ENCODE measurements around the gene HBQ1.
"Not testable (repeated sequence)": the region's sequence is repeated elsewhere in the genome, so short reads cannot be mapped to it uniquely, and the experiment has no call there.

HBQ1 gene

DNA sequence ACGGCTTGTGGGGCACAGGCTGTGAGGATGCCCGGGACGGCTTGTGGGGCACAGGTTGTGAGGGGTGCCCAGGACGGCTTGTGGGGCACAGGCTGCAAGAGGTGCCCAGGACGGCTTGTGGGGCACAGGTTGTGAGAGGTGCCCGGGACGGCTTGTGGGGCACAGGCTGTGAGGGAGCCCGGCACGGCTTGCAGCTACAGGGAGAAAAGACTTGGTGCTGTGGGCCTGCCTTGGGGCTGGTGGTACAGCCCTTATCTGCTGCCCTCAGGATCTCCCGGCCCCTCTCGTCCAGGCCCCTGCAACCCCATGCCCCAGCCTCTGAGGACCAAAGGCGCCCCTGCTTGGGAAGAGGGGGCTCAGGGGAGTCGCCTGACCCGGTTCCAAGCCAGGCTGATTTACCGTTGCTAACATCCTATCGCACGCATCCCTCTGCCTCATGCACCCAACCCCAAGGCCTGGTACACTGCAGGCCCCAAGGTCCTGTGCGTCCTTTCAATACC, 19.5 kb upstream of the HBQ1 start:
- DNase-seq (ENCODE audit: low read depth) = no peak

DNA sequence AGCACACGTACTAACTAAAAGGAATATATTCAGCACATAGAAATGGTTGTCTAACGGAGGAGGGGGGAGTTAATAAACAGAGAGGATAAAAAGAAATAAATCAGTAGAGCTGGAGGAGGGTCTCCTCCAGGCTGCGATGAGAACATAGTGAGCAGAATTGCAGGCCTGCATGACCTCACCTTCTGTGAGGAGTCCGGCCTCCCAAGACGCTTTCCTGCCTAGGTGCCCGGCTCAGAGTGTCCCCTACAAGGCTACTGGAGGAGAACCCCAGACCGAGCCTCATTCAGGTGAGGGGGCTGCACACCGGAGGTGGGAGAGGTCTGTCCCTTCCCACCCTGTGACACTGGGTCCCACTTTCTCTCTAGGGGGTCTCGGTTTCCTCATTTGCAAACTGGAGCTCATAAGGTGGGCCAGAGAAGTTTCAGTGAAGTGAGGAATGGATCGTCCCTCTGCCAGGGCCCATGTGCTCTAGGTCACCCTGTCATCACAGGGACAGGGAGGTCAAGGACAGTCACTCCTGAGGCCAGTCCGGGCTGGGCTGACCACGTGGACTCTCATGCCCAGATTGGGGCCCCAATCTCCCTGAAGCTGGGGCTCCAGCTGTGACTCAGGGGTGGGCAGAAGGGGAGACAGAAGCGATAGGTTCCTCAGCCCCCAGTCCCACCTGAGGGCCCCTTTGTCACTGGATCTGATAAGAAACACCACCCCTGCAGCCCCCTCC, 17.8 kb upstream of the HBQ1 start:
- no peak for DNase-seq (ENCODE audit: low read depth)

- DNase-seq (ENCODE audit: low read depth) = not testable (repeated sequence)
These were observed 17.1 kb upstream of the HBQ1 start for GRCh38 chr16:163139-163538.

GRCh38 chr16:163696-164095, 16.6 kb upstream of the HBQ1 start:
- not testable (repeated sequence) for DNase-seq (ENCODE audit: low read depth)

DNA sequence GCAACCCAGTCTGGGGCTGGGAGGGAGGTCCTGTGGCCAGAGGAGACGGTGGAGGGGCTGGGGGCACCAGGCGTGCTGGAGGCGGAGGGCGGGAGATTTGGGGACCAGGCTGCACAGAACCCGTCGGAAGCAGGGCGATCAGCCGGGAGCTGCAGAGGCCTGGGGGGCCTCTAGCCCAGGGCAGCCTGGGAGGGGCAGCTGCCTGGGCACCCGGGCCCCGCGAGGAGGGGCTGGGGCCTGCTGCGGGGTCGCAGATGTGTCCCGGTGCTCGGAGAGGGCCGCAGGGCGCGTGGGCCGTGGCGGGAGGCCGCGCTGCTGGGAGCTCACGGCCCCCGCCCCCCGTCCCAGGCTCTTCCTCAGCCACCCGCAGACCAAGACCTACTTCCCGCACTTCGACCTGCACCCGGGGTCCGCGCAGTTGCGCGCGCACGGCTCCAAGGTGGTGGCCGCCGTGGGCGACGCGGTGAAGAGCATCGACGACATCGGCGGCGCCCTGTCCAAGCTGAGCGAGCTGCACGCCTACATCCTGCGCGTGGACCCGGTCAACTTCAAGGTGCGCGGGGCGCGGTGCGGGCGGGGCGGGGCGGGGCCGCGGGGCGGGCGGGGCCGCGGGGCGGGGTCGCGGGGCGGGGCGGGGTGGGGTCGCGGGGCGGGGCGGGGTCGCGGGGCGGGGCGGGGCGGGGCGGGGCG, 16.0 kb upstream of the HBQ1 start:
- DNase-seq (ENCODE audit: low read depth) = not testable (repeated sequence)

DNA sequence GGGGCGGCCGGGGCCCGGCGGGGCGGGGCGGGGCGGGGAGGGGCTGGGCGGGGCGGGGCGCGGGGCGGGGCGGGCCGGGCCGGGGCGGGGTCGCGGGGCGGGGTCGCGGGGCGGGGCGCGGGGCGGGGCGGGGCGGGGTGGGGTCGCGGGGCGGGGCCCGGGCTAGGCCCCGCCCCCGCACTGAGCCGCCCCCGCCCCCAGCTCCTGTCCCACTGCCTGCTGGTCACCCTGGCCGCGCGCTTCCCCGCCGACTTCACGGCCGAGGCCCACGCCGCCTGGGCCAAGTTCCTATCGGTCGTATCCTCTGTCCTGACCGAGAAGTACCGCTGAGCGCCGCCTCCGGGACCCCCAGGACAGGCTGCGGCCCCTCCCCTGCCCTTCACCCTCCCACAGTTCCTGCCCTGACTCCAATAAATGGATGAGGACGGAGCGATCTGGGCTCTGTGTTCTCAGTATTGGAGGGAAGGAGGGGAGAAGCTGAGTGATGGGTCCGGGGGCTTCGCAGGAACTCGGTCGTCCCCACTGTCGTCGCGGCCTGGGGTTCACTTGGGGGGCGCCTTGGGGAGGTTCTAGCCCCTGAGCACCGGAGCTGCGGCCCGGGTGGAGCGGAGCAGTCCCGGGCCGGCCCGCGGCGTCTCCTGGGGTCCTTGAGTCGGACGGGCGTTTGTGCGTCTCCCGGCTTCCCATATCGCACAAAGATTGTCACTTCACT, 15.3 kb upstream of the HBQ1 start:
- no peak for DNase-seq (ENCODE audit: low read depth)

DNA sequence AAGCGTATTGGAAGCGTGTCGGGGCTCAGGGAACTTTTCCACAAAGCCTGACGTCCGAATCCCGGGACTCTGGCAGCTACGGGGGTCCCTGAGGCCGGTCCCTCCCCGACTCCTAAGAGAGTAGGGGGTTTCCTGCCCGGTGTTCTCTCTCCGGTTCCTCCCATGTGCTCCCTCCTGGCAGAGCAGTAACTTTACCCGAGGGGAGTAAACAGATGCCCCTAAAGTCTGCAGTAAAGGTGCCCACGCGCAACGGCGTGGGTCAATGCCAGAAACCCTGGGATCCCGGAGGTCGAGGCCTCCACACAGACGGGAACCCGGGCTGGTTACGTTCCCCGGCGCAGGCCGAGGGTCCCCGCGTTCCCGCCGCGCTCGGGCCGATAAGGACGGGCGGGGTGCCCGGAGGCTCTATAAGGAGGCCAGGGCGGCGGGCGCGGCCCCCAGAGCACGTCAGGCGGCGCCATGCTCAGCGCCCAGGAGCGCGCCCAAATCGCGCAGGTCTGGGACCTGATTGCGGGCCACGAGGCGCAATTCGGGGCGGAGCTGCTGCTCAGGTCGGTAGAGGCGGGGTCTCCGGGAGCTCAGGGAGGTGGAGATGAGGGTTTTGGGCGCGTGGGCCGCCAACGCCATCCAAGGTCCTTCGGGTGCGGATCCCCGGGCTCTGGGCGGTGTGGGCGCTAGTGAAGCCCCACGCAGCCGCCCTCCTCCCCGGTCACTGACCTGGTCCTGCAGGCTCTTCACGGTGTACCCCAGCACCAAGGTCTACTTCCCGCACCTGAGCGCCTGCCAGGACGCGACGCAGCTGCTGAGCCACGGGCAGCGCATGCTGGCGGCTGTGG, 14.5 kb upstream of the HBQ1 start, which contains the start of gene HBM:
TSS of gene HBM (plus strand) at position 440 of the 836 bp plus-strand sequence. CDS start at position 460, 20 bp downstream.
- no peak for DNase-seq (ENCODE audit: low read depth)

- no peak for DNase-seq (ENCODE audit: low read depth)
These were observed 13.7 kb upstream of the HBQ1 start for GRCh38 chr16:166375-167121.

DNA sequence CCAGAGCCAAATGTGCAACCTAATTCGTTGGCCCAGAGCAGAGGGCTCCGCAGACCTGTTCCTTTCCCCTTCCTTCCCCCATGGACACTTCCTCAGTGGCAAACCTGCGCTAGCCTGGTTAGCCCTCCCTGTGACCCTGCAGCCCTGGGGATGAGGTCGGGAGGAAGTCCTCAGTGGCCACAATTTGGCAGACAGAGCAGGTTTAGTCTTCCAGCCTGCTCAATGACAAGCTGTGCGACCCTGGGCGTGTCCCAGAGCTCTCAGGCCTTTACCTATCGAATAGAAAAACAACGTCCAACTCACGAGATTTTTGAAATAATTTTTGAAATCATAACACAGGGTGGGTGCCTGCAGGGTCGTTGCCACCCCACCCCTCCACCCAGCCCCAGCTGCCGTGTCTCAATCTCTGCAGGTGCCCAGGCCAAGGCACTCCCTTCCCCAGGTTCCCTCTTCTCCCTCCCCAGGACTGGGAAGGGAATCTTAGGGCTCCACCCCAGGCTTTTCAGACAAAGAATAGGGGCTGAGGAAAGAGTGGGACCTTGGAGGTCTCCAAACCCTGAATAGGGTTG, 13.1 kb upstream of the HBQ1 start:
- no peak for DNase-seq (ENCODE audit: low read depth)

DNA sequence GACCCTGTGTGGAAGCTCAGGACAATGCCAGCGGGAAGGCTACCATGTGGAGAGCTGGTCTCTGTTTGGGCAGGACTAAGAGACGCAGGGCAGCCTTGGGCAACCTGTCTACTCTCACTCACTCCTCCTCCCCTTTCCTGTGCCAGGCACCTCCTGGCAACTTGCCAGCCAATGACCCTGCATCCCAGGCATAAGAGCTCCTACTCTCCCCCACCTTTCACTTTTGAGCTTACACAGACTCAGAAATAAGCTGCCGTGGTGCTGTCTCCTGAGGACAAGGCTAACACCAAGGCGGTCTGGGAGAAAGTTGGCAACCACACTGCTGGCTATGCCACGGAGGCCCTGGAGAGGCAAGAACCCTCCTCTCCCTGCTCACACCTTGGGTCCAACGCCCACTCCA, 11.8 kb upstream of the HBQ1 start:
- DNase-seq (ENCODE audit: low read depth) = no peak

DNA sequence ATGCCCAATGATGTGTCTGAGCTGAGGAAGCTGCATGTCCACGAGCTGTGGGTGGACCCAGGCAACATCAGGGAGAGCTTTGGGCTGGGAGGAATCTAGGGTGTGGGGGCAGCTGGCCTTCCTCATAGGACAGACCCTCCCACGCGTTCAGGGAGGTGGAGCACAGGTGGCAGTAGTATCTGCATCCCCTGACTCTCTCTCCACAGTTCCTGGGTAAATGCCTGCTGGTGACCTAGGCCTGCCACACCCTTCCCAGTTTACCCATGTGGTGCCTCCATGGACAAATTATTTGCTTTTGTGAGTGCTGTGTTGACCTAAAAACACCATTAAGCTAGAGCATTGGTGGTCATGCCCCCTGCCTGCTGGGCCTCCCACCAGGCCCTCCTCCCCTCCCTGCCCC, 11.2 kb upstream of the HBQ1 start:
- DNase-seq (ENCODE audit: low read depth) = no peak

DNA sequence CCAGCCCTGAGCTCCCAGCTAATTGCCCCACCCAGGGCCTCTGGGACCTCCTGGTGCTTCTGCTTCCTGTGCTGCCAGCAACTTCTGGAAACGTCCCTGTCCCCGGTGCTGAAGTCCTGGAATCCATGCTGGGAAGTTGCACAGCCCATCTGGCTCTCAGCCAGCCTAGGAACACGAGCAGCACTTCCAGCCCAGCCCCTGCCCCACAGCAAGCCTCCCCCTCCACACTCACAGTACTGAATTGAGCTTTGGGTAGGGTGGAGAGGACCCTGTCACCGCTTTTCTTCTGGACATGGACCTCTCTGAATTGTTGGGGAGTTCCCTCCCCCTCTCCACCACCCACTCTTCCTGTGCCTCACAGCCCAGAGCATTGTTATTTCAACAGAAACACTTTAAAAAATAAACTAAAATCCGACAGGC, 10.2 kb upstream of the HBQ1 start:
- not testable (repeated sequence) for DNase-seq (ENCODE audit: low read depth)

GRCh38 chr16:170788-171187, 9.5 kb upstream of the HBQ1 start:
- DNase-seq (ENCODE audit: low read depth) = no peak

- DNase-seq (ENCODE audit: low read depth) = not testable (repeated sequence)
These were observed 7.8 kb upstream of the HBQ1 start, which contains the start of gene HBA2 for GRCh38 chr16:172374-172941. TSS of gene HBA2 (plus strand) at chr16:172876. CDS start at chr16:172913, 37 bp downstream.

- not testable (repeated sequence) for DNase-seq (ENCODE audit: low read depth)
These were observed 6.9 kb upstream of the HBQ1 start for GRCh38 chr16:173211-173854.

DNA sequence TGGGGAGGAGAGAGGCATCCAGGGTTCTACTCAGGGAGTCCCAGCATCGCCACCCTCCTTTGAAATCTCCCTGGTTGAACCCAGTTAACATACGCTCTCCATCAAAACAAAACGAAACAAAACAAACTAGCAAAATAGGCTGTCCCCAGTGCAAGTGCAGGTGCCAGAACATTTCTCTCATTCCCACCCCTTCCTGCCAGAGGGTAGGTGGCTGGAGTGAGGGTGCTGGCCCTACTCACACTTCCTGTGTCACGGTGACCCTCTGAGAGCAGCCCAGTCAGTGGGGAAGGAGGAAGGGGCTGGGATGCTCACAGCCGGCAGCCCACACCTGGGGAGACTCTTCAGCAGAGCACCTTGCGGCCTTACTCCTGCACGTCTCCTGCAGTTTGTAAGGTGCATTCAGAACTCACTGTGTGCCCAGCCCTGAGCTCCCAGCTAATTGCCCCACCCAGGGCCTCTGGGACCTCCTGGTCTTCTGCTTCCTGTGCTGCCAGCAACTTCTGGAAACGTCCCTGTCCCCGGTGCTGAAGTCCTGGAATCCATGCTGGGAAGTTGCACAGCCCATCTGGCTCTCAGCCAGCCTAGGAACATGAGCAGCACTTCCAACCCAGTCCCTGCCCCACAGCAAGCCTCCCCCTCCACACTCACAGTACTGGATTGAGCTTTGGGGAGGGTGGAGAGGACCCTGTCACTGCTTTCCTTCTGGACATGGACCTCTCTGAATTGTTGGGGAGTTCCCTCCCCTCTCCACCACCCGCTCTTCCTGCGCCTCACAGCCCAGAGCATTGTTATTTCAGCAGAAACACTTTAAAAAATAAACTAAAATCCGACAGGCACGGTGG, 6.1 kb upstream of the HBQ1 start:
- not testable (repeated sequence) for DNase-seq (ENCODE audit: low read depth)

DNA sequence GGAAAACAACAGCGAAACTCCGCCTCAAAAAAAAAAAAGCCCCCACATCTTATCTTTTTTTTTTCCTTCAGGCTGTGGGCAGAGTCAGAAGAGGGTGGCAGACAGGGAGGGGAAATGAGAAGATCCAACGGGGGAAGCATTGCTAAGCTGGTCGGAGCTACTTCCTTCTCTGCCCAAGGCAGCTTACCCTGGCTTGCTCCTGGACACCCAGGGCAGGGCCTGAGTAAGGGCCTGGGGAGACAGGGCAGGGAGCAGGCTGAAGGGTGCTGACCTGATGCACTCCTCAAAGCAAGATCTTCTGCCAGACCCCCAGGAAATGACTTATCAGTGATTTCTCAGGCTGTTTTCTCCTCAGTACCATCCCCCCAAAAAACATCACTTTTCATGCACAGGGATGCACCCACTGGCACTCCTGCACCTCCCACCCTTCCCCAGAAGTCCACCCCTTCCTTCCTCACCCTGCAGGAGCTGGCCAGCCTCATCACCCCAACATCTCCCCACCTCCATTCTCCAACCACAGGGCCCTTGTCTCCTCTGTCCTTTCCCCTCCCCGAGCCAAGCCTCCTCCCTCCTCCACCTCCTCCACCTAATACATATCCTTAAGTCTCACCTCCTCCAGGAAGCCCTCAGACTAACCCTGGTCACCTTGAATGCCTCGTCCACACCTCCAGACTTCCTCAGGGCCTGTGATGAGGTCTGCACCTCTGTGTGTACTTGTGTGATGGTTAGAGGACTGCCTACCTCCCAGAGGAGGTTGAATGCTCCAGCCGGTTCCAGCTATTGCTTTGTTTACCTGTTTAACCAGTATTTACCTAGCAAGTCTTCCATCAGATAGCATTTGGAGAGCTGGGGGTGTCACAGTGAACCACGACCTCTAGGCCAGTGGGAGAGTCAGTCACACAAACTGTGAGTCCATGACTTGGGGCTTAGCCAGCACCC, 5.0 kb upstream of the HBQ1 start:
- no peak for DNase-seq (ENCODE audit: low read depth)

- DNase-seq (ENCODE audit: low read depth) = not testable (repeated sequence)
These were observed 4.3 kb upstream of the HBQ1 start for GRCh38 chr16:176006-176405.

Measured in GM04503 (cell line).